ENCODE data around the gene PTMA. TPM values are rescaled to one million over a fixed set of nuclear protein-coding genes. Genes with fewer than 3 reads are reported as not detected.
A peak's percentile ranks its signal among the peaks of the same experiment; 100 is the strongest.

Gene PTMA
- total RNA-seq, 1 donor from 2014 or later = 745 TPM

DNA sequence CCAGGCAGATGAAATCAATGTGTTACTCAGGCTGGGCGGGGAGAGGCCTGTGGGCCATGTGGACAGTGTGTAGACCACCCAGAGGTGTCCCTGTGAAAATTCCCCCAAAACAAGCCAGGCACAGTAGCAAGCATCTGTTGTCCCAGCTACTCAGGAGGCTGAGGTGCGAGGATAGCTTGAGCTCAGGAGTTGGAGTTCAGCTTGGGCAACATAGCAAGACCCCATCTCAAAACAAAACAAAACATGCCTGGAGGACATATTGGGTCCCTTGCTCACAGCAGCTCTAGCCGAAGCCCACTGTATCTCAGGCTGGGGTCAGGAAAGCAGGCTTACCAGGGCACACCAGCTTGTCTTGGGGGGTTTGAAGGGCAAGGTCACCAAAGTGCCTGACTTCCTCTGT, 4.3 kb upstream of the PTMA start:
- H3K36me3 ChIP-seq = peaks cover 0 to 5% of the 10 kb centered on the region in 2 donors
- H3K27ac ChIP-seq = no peak overlapping the region
- H3K27me3 ChIP-seq = no peaks in the 10 kb centered on the region
- TF ChIP-seq, protein P1, sequence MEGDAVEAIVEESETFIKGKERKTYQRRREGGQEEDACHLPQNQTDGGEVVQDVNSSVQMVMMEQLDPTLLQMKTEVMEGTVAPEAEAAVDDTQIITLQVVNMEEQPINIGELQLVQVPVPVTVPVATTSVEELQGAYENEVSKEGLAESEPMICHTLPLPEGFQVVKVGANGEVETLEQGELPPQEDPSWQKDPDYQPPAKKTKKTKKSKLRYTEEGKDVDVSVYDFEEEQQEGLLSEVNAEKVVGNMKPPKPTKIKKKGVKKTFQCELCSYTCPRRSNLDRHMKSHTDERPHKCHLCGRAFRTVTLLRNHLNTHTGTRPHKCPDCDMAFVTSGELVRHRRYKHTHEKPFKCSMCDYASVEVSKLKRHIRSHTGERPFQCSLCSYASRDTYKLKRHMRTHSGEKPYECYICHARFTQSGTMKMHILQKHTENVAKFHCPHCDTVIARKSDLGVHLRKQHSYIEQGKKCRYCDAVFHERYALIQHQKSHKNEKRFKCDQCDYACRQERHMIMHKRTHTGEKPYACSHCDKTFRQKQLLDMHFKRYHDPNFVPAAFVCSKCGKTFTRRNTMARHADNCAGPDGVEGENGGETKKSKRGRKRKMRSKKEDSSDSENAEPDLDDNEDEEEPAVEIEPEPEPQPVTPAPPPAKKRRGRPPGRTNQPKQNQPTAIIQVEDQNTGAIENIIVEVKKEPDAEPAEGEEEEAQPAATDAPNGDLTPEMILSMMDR (IDR thresholded peaks at IDR 0.05) = no peak
- intact Hi-C loops (cut with DNase I) = no loop called here
- no peaks in the 10 kb centered on the region for H3K9me3 ChIP-seq
- H3K4me3 ChIP-seq = no peak overlapping the region
- peaks cover 7 to 9% of the 10 kb centered on the region in 2 donors for H3K4me1 ChIP-seq
- DNase-seq (ENCODE audit: low spot score in 2 of 2) = no peak

DNA sequence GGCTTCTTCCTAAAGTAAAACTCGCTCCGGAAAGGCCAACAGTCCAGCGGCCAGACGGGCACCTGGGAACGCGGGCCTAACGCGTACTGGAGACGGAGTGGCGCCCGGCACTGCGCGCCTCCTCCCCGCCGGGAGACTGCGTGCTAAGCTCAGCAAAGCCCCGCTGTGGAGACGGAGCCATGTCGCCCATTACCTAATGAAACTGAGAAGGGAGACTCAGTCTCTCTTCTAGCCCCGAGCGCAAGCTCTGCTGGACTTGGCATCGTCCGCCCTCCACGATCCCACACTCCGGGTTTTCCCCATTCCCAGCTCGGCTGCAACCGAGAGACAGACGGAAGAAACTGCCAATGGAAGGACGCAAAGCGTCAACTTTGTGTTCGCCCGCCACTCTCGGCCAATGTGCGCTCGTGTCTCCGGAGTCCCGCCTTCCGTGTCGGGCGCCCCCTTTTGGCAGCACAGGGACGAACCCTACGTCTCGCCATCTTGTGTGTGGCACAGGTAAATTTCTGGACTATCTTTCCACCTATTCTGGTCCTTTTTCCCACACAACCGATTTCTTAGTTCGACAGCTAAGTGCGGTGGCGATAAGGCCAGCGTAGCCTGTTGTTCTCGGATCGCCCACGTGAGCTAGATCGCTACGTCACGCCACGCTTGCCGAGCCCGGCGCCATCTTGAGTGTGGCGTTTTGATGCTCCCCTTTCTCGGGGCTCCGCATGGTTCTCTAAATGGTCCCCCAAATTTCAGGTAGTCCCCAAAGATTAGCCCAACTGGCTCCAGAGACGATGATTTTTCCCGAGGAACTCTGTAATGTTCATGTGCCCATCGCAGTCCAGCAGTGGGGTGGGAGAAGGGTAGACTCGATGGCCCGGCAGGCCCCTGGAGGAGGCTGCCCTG, 1.3 kb upstream of the PTMA start:
- DNase-seq (ENCODE audit: low spot score in 2 of 2) = peak; percentile 90 to 99
- Histone ChIP-seq H3K4me3 (peak overlapping the region; percentile 52 to 73), H3K27ac (peak overlapping the region; percentile 100), H3K36me3 (peaks cover 4 to 18% of the 10 kb centered on the region in 2 donors), H3K9me3 (no peaks in the 10 kb centered on the region), H3K27me3 (no peaks in the 10 kb centered on the region), H3K4me1 (peaks cover 17 to 19% of the 10 kb centered on the region in 2 donors)
- intact Hi-C loops (cut with DNase I) = loop anchor here (1.0 to 2.0 kb wide), 3 partner anchors 26 to 242 kb away; partner anchors contain the start of gene NCL
- TF ChIP-seq, protein P1 (IDR thresholded peaks at IDR 0.05) = peak; percentile 67 to 86 (median 75)

DNA sequence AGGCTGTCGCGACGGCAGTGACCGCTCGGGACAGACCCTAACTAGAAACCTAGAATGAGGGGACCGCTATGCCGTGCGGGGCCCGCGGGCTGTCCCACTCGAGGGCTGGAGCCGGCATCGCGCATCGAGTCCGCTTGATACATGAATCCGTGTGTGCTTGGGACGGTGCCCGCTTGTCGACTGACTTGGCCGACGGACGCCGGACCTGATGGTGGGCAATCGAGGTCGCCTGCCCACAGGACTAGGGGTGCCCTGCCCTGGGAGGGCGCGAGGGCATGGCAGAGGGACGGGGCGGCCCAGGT, 749 bp upstream of the PTMA start:
- peak overlapping the region; percentile 100 for H3K27ac ChIP-seq
- H3K36me3 ChIP-seq = peaks cover 10 to 24% of the 10 kb centered on the region in 2 donors
- DNase-seq (ENCODE audit: low spot score in 2 of 2) = no peak
- intact Hi-C loops (cut with DNase I) = loop anchor here (1.0 to 2.0 kb wide), 3 partner anchors 26 to 243 kb away; partner anchors contain the start of gene NCL
- H3K27me3 ChIP-seq = no peaks in the 10 kb centered on the region
- H3K4me3 ChIP-seq = peak overlapping the region; percentile 52 to 73
- no peaks in the 10 kb centered on the region for H3K9me3 ChIP-seq
- peaks cover 17 to 25% of the 10 kb centered on the region in 2 donors for H3K4me1 ChIP-seq
- TF ChIP-seq, protein P1 (IDR thresholded peaks at IDR 0.05) = no peak

DNA sequence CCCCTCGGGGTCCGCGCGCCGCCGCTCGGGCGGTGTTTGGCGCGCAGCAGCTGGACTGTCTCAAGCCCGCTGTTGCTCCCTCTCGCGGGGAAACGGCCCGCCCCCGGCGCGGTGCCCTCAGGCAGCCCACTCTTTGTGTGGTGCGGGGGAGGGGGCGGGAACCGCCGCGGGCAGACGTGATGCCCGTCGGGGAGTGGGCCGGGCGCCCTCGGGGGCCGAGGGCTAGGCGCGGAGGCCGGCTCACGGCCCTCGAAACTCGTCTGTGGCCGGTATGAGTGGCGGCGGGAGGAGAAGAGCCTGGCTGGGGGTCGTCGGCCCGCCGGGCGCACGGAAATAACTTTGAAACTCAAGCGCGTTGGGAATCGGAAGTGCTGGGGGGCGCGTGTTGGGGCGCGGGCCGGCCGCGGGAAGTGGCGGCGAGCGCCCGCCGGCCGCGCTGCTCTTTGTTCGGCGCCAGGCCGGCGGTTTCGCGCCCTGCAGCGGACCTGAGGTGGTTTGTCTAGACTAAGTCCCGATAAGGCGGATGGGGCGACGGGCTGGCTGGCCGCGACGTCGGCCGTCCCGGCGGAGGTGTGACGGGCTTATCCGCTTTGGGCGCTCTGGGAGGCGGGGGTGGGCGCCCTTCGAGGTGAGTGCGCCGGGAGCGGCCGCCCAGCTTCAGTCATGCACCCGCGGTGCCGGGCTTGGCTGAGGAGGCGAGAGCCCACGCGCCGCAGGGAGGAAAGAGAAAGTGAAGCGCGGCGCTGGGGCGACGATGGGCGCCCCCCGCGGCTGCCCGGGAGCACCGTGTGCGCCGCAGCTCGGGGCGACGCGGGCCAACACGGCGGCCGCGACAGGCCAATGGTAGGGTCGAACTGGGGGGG, 679 bp downstream of the PTMA start:
- peak in 1 of 2 donors; percentile 74 for DNase-seq (ENCODE audit: low spot score in 2 of 2)
- Histone ChIP-seq H3K27ac (peak overlapping the region; percentile 100), H3K4me1 (peaks cover 23 to 29% of the 10 kb centered on the region in 2 donors)

DNA sequence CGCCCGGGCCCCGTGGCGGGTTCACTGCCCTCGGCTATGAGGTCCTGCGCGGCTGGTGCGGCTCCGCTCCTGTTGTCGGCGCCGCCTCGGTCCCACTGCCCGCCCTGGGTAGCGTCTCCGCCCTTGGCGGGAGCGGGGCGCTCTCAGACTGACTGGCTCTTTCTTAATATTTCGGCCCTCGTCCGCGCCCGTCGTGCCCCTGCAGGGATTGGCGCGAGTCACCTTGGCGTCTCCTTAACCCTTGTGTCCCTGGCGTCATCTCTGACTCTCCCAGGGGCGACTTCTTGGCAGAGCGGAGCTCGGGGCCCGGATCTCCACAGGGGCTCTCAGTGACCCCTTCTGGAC, 1.3 kb downstream of the PTMA start:
- Histone ChIP-seq H3K27me3 (no peaks in the 10 kb centered on the region), H3K4me3 (peak overlapping the region; percentile 73 to 98), H3K4me1 (peaks cover 23 to 29% of the 10 kb centered on the region in 2 donors), H3K27ac (peak overlapping the region; percentile 100), H3K9me3 (no peaks in the 10 kb centered on the region), H3K36me3 (peaks cover 11 to 24% of the 10 kb centered on the region in 2 donors)
- peak in 1 of 2 donors; percentile 78 for DNase-seq (ENCODE audit: low spot score in 2 of 2)
- TF ChIP-seq, protein P1 (IDR thresholded peaks at IDR 0.05) = no peak
- intact Hi-C loops (cut with DNase I) = no loop called here

More for the DNA sequence above, 679 bp downstream of the PTMA start:
- Histone ChIP-seq H3K27me3 (no peaks in the 10 kb centered on the region), H3K4me3 (peak overlapping the region; percentile 73 to 98), H3K36me3 (peaks cover 11 to 24% of the 10 kb centered on the region in 2 donors), H3K9me3 (no peaks in the 10 kb centered on the region)
- intact Hi-C loops (cut with DNase I) = loop anchor here (1.0 kb wide), 5 partner anchors 43 to 105 kb away; no protein-coding TSS in a partner anchor
- TF ChIP-seq, protein P1 (IDR thresholded peaks at IDR 0.05) = peak; percentile 6 to 31 (median 8)

All from ascending aorta (tissue), 2 donors.